Activated CD4-positive, alpha-beta T cell treated with anti-CD3 and anti-CD28 coated beads, Interleukin-2, Interleukin-4, amounts not matched to agents 100 ng/mL and 50 ng/mL, durations not matched to agents 16 hours and 8 hours (primary cell): ENCODE data around the gene CYP2U1.
"Not testable (repeated sequence)": the region's sequence is repeated elsewhere in the genome, so short reads cannot be mapped to it uniquely, and the experiment has no call there.

Experiments
- DNase-seq: peaks from one replicate; pipeline ENCODE4 v3.0.0-alpha.2; 2020; ENCODE audit warnings: low spot score

The CYP2U1 gene

GRCh38 chr4:107930821-107931774, at the start of gene CYP2U1:
Gene CYP2U1 (plus strand): TSS chr4:107931549. CDS start chr4:107931644, 95 bp downstream.
- DNase-seq: peak; percentile 77

GRCh38 chr4:107885865-107886264, 45.5 kb upstream of the CYP2U1 start:
- no peak for DNase-seq

GRCh38 chr4:107888237-107888636, 43.1 kb upstream of the CYP2U1 start:
- DNase-seq: no peak

- no peak for DNase-seq
These were observed 40.6 kb upstream of the CYP2U1 start for GRCh38 chr4:107890779-107891178.

- no peak for DNase-seq
These were observed 40.0 kb upstream of the CYP2U1 start for GRCh38 chr4:107891299-107891698.

GRCh38 chr4:107893171-107894137, 37.9 kb upstream of the CYP2U1 start:
- no peak for DNase-seq

GRCh38 chr4:107894138-107894603, 37.2 kb upstream of the CYP2U1 start:
- DNase-seq: no peak

- peak; percentile 44 for DNase-seq
These were observed 35.1 kb upstream of the CYP2U1 start for GRCh38 chr4:107896158-107896645.

GRCh38 chr4:107896646-107897045, 34.7 kb upstream of the CYP2U1 start:
- no peak for DNase-seq

- peak; percentile 13 for DNase-seq
These were observed 33.5 kb upstream of the CYP2U1 start for GRCh38 chr4:107897823-107898222.

GRCh38 chr4:107900067-107900466, 31.3 kb upstream of the CYP2U1 start:
- no peak for DNase-seq

- no peak for DNase-seq
These were observed 30.8 kb upstream of the CYP2U1 start for GRCh38 chr4:107900508-107900907.

- no peak for DNase-seq
These were observed 30.0 kb upstream of the CYP2U1 start for GRCh38 chr4:107901213-107901934.

GRCh38 chr4:107902715-107903114, 28.6 kb upstream of the CYP2U1 start:
- DNase-seq: no peak

GRCh38 chr4:107905082-107905481, 26.3 kb upstream of the CYP2U1 start:
- not testable (repeated sequence) for DNase-seq

GRCh38 chr4:107906458-107907100, 24.8 kb upstream of the CYP2U1 start:
- no peak for DNase-seq

GRCh38 chr4:107908377-107908776, 23.0 kb upstream of the CYP2U1 start:
- DNase-seq: no peak

GRCh38 chr4:107913283-107913899, 18.0 kb upstream of the CYP2U1 start:
- peak; percentile 71 for DNase-seq

- DNase-seq: no peak
These were observed 16.1 kb upstream of the CYP2U1 start for GRCh38 chr4:107915220-107915619.

- DNase-seq: no peak
These were observed 14.7 kb upstream of the CYP2U1 start for GRCh38 chr4:107916623-107917022.

- DNase-seq: no peak
These were observed 13.8 kb upstream of the CYP2U1 start for GRCh38 chr4:107917500-107917899.
